Small intestine (tissue), 7 donors: ENCODE data around the gene GABRG3. TPM values are rescaled to one million over a fixed set of nuclear protein-coding genes. Genes with fewer than 3 reads are reported as not detected.

ENCODE experiments used
- DNase-seq, 2 donors: peaks; one replicate each; pipeline versions ENCODE4 v3.0.0 to v3.0.0-alpha.2; 2013
- FAIRE-seq: peaks from 2 replicates; lab custom pipeline; 2012; peaks lifted over from hg19 to GRCh38; lab: Jason Lieb, UNC
- H3K27ac ChIP-seq, 3 donors: one replicate each; pipeline ENCODE4 v1.5.1; 2013; ENCODE audit warnings: low read length in 2 of 3, mild to moderate bottlenecking in 2 of 3, control low read depth in 1 of 3, inconsistent platforms in 1 of 3, low read depth in 1 of 3, moderate library complexity in 1 of 3
- H3K27me3 ChIP-seq, 3 donors: one replicate each; pipeline ENCODE4 v1.6.1; 2013; ENCODE audit warnings: low read length in 3 of 3, inconsistent platforms in 1 of 3; ENCODE audit not compliant: control insufficient read depth in 3 of 3, insufficient read depth in 3 of 3
- H3K36me3 ChIP-seq, 3 donors: one replicate each; pipeline ENCODE4 v1.6.1; 2013; ENCODE audit warnings: low read length in 3 of 3, inconsistent platforms in 1 of 3, low read depth in 1 of 3, mild to moderate bottlenecking in 1 of 3, moderate library complexity in 1 of 3; ENCODE audit not compliant: control insufficient read depth in 3 of 3, insufficient read depth in 2 of 3
- H3K4me1 ChIP-seq, 3 donors: one replicate each; pipeline ENCODE4 v1.6.1; 2013; ENCODE audit warnings: low read length in 2 of 3, inconsistent platforms in 1 of 3, low read depth in 1 of 3, mild to moderate bottlenecking in 1 of 3, moderate library complexity in 1 of 3; ENCODE audit not compliant: control insufficient read depth in 3 of 3, insufficient read depth in 2 of 3
- H3K4me3 ChIP-seq, 3 donors: one replicate each; pipeline ENCODE4 v1.5.1; 2013; ENCODE audit warnings: low read length in 3 of 3, control low read depth in 1 of 3, inconsistent platforms in 1 of 3, low read depth in 1 of 3, mild to moderate bottlenecking in 1 of 3, moderate library complexity in 1 of 3
- H3K9me3 ChIP-seq, 2 donors: one replicate each; pipeline ENCODE4 v1.6.1; 2013; ENCODE audit warnings: low read depth in 1 of 2, low read length in 1 of 2; ENCODE audit not compliant: control insufficient read depth in 2 of 2, insufficient read depth in 1 of 2
- WGBS, 3 donors: extraction: QIAGEN DNeasy Blood & Tissue Kit; methylation state at CpG; one replicate each; pipeline ENCODE4 v1.1.7; 2013; 5-methylcytosine and 5-hydroxymethylcytosine counted together
- polyA plus RNA-seq, 4 donors: library from polyadenylated mRNA; stranded (reverse) in 3 of 4; unstranded in 1 of 4; fragments of 200-250 nt in 3 of 4; fragments of 120-200 nt in 1 of 4; gene quantifications; one replicate each; pipeline versions ENCODE4 v1.2.1 to v1.2.3, GENCODE V29; 2013
- donor health status: healthy with polysubstance abuse.
- donor health status: control.
- donor health status: control.
- donor health status: Bipolar disorder and iron deficiency.
- donor health status: healthy.

Gene GABRG3
- polyA plus RNA-seq, 4 donors: 0.41 TPM; not detected in 3

GRCh38 chr15:27094235-27094634 lies 123.3 kb downstream of the GABRG3 start:
- H3K4me3 ChIP-seq: no peak overlapping the region
- H3K9me3 ChIP-seq: peaks cover 0 to 5% of the 10 kb centered on the region in 2 donors
- no peaks in the 10 kb centered on the region for H3K27me3 ChIP-seq
- peak in 1 of 2 donors; percentile 16 for DNase-seq
- H3K36me3 ChIP-seq: no peaks in the 10 kb centered on the region
- WGBS, 3 donors: 53 to 66% (median 60%) methylated on average over 1 of the region's 1 CpG
- H3K27ac ChIP-seq: no peak overlapping the region
- no peak for FAIRE-seq
- peaks cover 0 to 5% (median 0%) of the 10 kb centered on the region in 3 donors for H3K4me1 ChIP-seq

- no peak overlapping the region for H3K4me3 ChIP-seq
- no peaks in the 10 kb centered on the region for H3K36me3 ChIP-seq
- 24 to 45% (median 33%) methylated on average over 8 of the region's 8 CpGs for WGBS, 3 donors
- no peak for FAIRE-seq
- DNase-seq: peak; percentile 71 to 80
- peaks cover 0 to 5% (median 0%) of the 10 kb centered on the region in 3 donors for H3K4me1 ChIP-seq
- H3K9me3 ChIP-seq: peaks cover 0 to 5% of the 10 kb centered on the region in 2 donors
- no peaks in the 10 kb centered on the region for H3K27me3 ChIP-seq
- peak overlapping the region in 1 of 3 donors; percentile 25 for H3K27ac ChIP-seq
Measured at GRCh38 chr15:27095886-27096624, 125.1 kb downstream of the GABRG3 start.

- DNase-seq (no peak), FAIRE-seq (no peak)
- Histone ChIP-seq H3K36me3 (no peaks in the 10 kb centered on the region), H3K27ac (no peak overlapping the region), H3K9me3 (peaks cover 0 to 5% of the 10 kb centered on the region in 2 donors), H3K4me3 (no peak overlapping the region), H3K4me1 (peaks cover 0 to 5% (median 0%) of the 10 kb centered on the region in 3 donors), H3K27me3 (no peaks in the 10 kb centered on the region)
- 84 to 91% (median 86%) methylated on average over 3 of the region's 3 CpGs for WGBS, 3 donors
Measured at GRCh38 chr15:27097506-27097905, 126.5 kb downstream of the GABRG3 start.

- Histone ChIP-seq H3K27me3 (no peaks in the 10 kb centered on the region), H3K36me3 (no peaks in the 10 kb centered on the region), H3K4me3 (no peak overlapping the region), H3K27ac (no peak overlapping the region), H3K9me3 (no peaks in the 10 kb centered on the region), H3K4me1 (no peaks in the 10 kb centered on the region)
- 75 to 92% (median 80%) methylated on average over 9 of the region's 9 CpGs for WGBS, 3 donors
- FAIRE-seq (no peak), DNase-seq (no peak)
Measured at GRCh38 chr15:27101982-27102381, 131.0 kb downstream of the GABRG3 start.

GRCh38 chr15:27111323-27111722 lies 140.3 kb downstream of the GABRG3 start:
- WGBS, 3 donors: 90 to 95% (median 92%) methylated on average over 4 of the region's 4 CpGs
- H3K27ac ChIP-seq: no peak overlapping the region
- H3K36me3 ChIP-seq: no peaks in the 10 kb centered on the region
- H3K4me1 ChIP-seq: no peaks in the 10 kb centered on the region
- H3K4me3 ChIP-seq: no peak overlapping the region
- DNase-seq: peak in 1 of 2 donors; percentile 30
- no peaks in the 10 kb centered on the region for H3K9me3 ChIP-seq
- no peaks in the 10 kb centered on the region for H3K27me3 ChIP-seq
- no peak for FAIRE-seq

GRCh38 chr15:27114473-27114872 lies 143.5 kb downstream of the GABRG3 start:
- H3K4me3 ChIP-seq: no peak overlapping the region
- H3K36me3 ChIP-seq: no peaks in the 10 kb centered on the region
- H3K9me3 ChIP-seq: no peaks in the 10 kb centered on the region
- no peak overlapping the region for H3K27ac ChIP-seq
- no peaks in the 10 kb centered on the region for H3K27me3 ChIP-seq
- 91 to 97% (median 94%) methylated on average over 1 of the region's 1 CpG for WGBS, 3 donors
- DNase-seq: no peak
- H3K4me1 ChIP-seq: no peaks in the 10 kb centered on the region
- FAIRE-seq: no peak

- H3K4me3 ChIP-seq: no peak overlapping the region
- 45 to 53% (median 52%) methylated on average over 5 of the region's 5 CpGs for WGBS, 3 donors
- FAIRE-seq (no peak), DNase-seq (no peak)
- no peak overlapping the region for H3K27ac ChIP-seq
- no peaks in the 10 kb centered on the region for H3K4me1 ChIP-seq
- no peaks in the 10 kb centered on the region for H3K36me3 ChIP-seq
- no peaks in the 10 kb centered on the region for H3K9me3 ChIP-seq
- H3K27me3 ChIP-seq: no peaks in the 10 kb centered on the region
Measured at GRCh38 chr15:27119695-27120266, 148.8 kb downstream of the GABRG3 start.

- no peaks in the 10 kb centered on the region for H3K27me3 ChIP-seq
- no peak overlapping the region for H3K4me3 ChIP-seq
- no peaks in the 10 kb centered on the region for H3K4me1 ChIP-seq
- no peak overlapping the region for H3K27ac ChIP-seq
- DNase-seq (no peak), FAIRE-seq (no peak)
- WGBS, 3 donors: 86 to 96% (median 86%) methylated on average over 2 of the region's 2 CpGs
- H3K36me3 ChIP-seq: no peaks in the 10 kb centered on the region
- no peaks in the 10 kb centered on the region for H3K9me3 ChIP-seq
Measured at GRCh38 chr15:27121672-27122071, 150.7 kb downstream of the GABRG3 start.
